ENCODE results near the gene SPINK5. TPM values are rescaled to one million over a fixed set of nuclear protein-coding genes. Genes with fewer than 3 reads are reported as not detected.

SPINK5 gene
- total RNA-seq, 1 experiment from 2014 or later: not detected

DNA sequence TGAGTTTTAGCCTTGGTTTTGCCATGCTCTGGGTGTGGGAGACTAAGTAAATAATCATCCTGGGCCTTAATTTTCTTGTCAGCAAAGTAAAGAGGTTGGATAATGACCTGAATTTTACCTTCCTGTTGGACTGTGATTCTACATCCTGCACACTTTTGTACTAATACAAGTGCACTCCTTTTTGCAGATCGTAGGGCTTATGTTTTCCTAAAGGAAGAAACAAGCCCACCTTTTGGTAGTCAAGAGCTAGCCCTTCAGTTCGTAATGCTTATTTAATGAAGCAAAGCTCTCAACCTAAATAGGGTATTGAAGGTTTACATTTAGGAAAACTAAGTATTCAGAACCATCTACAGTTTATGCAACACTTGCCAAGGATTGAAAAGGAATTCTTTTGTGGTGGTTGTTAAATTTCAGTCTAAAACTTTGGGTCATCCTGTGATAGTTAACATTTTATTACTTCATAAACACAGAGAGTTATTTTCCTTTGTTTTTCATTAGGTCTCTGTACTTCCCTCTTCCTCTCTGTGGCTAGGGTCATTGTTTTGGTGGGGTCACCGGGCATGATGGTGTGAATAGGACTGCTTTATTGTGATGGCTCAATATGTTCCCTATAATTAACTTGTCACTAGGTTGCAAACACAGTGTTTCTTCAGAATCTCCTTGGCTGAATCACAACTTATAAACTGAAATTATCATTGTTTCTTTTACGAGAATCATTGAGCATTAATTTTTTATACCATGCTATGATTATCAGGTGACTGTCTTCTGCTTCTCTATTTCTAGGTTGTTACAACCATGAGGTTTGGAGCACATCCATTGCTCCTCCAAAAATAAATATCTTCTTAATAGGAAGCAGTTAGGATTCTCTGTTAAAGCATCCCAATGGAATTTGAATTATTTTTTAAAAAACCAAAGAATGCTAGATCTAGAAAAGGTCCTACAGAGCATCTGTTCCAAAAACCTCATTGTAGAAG is 28.5 kb downstream of the SPINK5 start:
- DNase-seq (ENCODE audit: low read depth): no peak

DNA sequence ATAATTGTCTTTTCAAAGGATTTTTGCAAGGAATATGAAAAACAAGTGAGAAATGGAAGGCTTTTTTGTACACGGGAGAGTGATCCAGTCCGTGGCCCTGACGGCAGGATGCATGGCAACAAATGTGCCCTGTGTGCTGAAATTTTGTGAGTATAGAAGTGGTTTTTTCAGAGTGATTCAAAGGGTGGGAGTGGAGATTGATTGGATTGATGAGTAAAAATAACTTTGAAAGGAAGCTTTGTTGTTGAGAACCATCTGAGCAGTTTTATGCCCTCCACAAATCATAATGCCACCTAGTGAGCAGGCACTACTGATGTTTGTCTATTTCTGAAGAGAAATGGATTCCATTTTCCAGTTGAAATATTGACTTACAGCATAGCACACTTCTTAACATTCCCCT is 30.6 kb downstream of the SPINK5 start:
- DNase-seq (ENCODE audit: low read depth): no peak

DNA sequence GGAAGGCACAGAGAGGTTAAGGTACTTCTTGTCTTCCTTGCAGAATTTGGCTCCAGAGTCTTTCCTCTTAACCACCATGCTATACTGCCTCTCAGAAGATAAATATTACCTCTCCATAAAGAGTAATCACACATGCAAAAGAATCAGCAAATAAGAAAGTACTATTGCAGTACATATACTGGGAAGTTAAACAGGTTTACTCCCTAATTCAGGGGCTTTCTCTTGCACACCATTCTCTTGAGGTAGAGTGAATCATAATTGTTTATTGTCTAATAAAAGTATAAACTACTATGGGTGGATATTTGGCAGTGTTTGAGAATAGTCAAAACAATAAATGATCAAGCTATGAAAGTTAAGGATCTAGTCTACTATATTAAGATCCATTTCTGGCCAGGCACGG is 40.4 kb downstream of the SPINK5 start:
- DNase-seq (ENCODE audit: low read depth): no peak

DNA sequence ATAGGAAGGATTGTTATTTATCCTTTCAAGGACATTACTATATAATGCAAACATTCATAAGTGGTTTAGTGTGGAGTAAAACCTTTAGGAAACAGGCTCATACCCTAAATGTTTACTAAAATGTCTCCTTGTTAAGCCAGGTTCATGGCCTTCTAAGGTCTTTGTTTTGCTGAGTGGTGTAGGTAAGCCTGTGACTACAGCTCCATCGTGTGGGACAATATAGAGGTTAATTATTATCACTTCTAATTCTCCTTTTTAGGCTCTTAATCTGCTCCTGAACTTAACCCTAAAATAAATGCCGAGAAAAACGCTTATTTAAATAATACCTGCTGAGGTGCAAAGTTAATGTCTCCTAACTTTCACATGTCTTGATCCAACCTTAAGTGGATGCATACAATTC is 43.8 kb downstream of the SPINK5 start:
- no peak for DNase-seq (ENCODE audit: low read depth)

DNA sequence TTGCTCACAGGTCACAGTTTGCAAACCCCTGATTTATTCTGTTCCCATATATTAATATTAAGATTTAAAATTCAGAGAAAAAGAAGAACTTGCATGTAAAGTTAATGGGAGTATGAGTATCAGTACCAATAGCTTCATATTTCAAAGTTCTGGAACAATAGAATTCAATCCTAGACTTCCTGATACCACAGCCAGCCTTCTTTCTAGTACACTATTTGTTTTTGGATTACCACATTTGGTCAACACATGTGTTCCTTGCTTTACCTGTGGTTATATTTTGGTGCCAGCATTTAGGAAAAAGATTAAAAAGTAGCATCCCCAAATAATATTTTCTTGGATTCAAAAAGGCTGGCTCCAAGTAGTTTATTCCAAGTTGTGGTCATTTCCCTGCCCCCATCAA is 49.5 kb downstream of the SPINK5 start:
- no peak for DNase-seq (ENCODE audit: low read depth)

DNA sequence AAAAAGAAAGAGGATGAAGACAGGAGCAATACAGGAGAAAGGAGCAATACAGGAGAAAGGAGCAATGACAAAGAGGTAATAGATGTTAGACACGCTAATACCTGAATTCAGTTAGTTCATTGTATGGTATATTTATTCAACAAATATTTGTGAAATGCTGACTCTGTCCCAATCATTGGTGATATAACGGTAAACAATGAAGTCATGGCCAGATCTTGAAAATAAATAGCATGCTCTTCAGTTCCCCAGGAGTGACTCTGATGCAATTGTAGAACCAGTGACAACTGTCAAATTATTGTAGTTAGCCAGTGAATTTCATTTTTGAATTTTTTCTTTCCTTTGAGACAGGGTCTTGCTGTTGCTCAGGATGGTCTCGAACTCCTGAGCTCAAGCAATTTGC is 56.5 kb downstream of the SPINK5 start:
- DNase-seq (ENCODE audit: low read depth): no peak

DNA sequence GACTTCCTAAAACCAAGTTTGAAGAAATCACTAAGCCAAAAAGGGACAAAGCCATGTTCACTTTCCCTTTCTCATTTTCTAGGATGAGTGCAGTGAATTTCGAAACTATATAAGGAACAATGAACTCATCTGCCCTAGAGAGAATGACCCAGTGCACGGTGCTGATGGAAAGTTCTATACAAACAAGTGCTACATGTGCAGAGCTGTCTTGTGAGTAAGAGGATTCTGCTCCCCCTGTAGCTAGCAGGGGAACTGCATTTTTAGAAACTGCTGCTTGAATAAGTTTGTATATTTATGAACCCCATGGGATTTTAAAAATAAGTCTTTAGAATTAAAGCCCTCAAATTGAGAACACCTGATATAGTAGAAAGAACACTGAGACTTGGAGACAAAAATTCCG is 61.9 kb downstream of the SPINK5 start:
- DNase-seq (ENCODE audit: low read depth): no peak

DNA sequence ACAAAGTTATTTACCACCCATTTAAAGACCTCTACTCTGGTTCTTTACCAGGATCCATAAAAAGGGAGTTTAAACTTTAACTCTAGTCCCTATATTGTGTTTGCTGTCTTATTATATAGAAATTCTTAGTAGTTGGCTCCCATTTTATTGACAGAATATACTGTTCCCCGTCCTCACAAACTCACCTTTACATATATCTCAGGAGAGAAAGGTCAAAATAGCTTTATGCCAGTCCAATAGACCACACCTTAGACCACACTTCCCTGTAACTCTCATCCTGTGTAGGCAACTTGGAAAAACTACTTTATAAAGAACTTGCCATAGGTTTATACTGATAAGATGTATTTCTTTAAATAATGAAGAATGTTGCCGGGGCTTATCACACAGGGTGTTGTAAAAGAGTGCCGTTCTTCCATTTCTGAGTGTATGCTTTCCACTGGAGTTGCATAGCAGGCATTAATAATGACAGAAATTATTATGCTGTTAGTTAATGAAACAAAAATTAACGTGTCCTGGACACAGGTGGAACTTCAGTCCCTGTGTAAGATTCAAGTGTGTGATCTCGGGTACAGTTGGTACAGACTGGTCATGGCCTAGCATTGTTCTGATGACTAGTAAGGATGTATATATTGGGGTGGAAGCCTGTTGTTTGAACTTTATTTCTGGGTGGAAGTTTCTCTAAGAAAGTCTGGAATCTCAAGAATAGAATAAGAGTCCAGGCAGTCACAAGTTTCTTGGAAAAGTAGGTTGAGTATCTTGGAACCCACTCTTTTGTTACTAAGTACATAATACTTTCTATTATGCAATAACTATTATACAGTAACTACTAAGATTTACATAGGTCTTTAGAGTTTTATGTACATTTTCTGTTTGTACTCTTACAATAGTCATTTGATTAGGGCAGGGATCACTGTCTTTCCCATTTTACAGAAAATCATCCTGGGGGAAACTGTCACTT is 71.6 kb downstream of the SPINK5 start:
- no peak for DNase-seq (ENCODE audit: low read depth)

DNA sequence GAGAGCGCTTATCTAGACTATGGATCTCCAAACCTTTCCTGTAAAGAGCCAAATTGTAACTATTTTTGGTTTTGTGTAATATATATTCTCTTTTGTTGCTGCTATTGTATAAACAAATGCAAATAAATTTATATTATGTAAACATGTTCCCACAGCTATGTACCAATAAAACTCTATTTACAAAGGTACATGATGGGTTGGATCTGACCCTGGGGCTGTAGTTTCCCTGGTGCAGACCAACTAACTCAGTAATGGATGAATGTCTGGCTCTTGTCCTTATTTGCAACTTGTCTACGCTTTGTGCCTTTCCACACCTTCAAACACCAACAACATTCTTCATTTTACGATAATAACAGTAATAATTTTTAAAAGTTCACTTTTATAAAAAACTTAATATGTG is 77.1 kb downstream of the SPINK5 start:
- no peak for DNase-seq (ENCODE audit: low read depth)

DNA sequence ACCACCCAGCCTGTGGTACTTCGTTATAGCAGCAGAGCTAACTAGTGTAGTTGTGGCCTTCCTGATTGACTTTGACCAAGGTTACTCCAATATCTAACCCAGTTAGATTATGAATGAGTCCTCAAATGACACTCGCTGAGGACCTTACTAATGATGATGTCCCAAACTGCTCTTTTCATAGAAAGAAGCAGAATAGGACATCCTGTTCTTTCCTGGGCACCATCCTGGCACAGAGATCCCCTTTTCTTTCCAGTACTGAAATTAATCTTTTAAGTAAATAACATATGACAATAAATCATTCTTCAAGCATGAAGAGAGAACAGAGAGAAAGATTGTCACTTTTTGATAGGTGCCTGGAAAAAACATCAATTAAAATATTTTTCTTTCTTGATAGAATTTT is 77.9 kb downstream of the SPINK5 start:
- DNase-seq (ENCODE audit: low read depth): no peak

DNA sequence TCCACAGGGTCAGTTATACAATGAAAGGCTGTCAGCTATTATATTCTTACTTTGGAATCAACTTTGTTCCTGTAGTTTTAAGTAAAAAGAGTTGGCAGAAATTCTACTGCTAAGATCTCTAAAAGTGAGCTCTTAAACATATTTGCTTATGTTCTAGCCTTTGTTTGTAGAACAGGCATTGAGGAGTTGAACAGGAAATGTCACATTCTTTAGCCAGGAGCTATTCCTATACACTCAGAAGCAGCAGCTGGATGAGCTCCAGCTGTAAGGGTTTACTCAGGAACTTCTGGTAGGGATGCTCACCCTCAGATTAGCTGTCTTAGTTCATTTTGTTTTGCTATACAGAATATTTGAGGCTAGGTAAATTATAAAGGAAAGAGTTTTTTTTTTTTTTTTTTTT is 82.1 kb downstream of the SPINK5 start:
- peak; percentile 44 for DNase-seq (ENCODE audit: low read depth)

DNA sequence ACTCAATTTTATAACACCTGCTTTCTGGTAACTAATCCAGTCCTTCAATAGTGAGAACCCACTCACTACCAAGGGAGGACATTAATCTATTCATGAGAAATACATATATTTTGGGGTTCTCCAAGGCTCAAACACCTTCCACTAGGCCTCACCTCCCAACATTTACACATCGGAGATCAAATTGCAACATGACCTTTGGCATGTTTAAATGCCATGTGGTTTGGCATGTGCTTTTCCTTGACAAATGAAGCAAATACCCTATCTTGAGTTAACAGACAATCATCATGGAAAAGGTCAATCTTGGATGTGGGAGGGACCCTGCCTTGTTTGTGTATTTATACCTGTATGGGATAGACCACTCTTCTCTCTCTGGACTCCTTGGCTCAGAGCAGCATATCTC is 82.7 kb downstream of the SPINK5 start:
- DNase-seq (ENCODE audit: low read depth): no peak

DNA sequence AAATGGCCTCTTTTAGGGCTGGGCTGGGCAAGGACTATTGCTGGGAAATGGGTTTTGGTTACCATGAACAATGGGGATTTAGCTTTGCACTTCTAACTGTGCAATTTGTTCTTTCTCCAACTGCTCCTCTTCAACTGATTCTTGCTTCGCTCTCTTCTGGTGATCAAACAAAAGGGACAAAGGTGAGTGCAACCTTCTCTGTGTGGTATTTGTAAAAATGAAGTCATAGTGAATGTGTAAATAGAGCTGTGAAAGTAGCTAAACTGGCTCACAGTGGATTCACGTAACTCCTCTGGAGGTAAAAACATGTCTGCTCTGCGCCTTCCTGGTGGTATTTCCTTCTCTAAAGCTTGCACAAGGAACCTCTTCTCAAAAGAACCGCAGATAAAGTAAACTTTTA is 83.6 kb downstream of the SPINK5 start:
- no peak for DNase-seq (ENCODE audit: low read depth)

DNA sequence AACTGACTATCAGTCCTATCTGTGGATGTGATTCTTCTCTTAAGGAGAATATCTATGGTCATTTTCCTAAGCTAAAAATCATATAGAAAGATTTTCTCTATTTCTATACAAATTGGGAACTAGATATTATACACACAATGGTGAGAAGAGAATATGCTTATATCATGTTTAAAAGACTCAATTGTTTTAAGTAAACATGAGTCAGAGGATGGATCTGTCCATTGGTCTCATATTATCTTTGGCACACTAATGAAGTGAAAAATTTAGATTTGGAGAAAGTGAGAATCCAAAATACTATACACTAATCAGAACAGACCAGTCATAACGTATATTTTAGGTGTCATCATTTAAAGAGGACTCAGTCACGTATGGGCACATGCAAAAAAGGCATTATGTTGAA is 88.1 kb downstream of the SPINK5 start:
- no peak for DNase-seq (ENCODE audit: low read depth)

DNA sequence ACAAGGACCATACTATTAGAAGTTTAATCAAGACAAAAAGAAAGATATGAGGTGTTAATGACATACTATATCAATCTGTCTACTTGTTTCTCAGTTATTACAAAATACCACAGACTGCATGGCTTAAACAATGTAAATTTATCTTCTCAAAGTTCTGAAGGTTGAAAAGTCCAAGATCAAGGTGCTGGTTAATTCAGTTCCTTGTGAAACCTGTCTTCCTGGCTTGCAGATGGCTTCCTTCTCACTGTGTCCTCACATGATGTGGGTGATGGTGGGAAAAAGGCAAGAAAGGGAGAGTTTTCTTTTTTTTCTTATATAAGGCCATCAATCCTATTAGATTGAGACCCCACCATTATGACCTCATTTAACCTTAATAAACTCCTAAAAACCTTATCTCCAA is 89.0 kb downstream of the SPINK5 start:
- DNase-seq (ENCODE audit: low read depth): no peak

DNA sequence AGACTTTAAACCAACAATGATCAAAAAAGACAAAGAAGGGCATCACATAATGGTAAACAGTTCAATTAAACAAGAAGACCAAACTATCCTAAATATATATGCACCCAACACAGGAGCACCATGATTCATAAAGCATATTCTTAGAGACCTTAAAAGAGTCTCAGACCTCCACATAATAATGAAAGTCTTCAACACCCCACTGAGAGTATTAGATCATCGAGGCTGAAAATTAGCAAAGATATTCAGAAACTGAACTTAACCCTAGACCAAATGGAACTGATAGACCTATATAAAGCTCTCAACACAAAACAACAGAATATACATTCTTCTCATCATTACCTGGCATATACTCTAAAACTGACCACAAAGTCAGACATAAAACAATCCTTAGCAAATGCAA is 92.8 kb downstream of the SPINK5 start:
- no peak for DNase-seq (ENCODE audit: low read depth)

DNA sequence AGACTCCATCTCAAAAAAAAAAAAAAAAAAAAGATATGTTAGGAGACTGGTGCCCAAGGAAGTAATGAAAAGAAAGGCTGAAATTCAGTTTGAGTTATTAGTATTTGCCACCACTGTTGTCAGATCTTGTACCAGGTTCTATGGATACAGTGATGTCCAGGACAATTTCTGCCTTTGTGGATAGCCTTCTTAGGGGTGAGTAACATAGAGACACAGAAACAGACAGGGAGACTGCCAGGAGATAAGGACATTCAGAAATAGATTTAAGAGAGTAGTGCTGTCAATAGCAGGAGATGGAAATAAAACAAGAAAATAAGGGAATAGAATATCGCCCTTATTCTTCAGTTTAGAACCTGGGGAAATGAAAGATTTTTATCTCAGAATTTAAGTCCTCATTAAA is 98.3 kb downstream of the SPINK5 start:
- no peak for DNase-seq (ENCODE audit: low read depth)

DNA sequence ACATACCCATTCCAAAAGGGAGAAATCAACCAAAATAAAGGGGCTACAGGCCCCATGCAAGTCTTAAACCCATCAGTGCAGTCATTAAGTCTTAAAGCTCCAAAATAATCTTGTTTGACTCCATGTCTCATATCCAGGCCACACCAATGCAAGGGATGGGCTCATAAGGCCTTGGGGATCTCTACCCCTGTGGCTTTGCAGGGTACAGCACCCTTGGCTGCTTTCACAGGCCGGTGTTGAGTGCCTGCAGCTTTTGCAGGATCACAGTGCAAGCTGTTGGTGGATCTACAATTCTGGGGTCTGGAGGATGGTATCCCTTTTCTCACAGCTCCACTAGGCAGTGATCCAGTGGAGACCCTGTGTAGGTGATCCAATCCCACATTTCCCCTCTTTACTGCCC is 99.6 kb downstream of the SPINK5 start:
- no peak for DNase-seq (ENCODE audit: low read depth)

DNA sequence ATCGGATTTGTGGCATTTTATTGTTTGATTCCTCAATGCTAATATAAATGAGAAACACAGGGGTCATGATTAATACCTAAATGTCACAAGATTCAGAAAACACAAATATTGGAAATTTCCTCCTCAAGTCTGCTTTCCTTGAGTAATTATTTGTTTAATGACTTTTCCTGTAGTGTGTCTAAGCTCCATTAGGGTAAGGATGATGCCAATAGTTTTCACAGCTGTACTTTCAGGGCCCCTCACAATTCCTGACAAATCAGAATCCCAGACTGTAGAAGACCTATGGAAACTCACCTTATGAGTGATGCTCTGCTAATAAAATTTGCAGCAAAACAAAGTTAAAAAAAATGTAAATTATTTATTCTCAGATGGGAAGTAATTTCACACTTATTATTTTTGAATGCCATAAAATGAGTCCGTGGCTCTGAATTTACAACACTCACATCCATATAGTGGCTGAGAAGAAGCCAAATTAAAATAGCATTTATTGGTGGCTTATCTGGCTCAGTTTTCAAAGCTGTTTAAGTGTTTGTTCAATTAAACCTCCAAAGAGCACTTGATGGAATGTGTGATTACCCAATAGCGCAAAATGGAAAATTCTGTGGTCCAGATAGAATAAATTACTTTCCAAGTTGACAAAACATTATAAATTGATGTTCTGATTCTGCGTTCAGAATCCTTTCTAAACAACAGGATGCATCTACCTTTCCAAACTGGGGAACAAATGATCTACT is 102.9 kb downstream of the SPINK5 start:
- no peak for DNase-seq (ENCODE audit: low read depth)

DNA sequence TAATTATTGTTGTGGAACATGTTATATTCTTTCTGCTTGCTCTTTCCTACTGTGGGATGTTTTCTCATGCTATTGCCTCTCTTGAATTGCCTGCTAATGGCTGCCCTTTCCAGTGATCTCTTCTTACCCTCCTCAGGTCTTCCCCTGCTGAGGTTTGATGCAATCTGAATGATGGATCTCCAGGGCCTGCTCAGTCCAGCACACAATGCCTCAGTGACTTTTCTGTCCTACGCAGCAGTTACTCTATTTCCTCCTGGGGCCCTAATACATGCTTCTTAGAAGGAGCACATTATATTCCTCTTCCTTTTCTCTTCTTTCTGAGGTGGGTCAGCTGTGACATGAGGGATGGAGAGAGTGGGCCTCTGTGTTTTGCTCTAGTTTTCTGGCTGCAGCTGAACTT is 104.5 kb downstream of the SPINK5 start, which contains the start of gene SPINK14:
SPINK14 (plus strand) TSS at position 301 of the 400 bp plus-strand sequence. CDS start 1,187 bp downstream, outside the sequence.
- no peak for DNase-seq (ENCODE audit: low read depth)

DNA sequence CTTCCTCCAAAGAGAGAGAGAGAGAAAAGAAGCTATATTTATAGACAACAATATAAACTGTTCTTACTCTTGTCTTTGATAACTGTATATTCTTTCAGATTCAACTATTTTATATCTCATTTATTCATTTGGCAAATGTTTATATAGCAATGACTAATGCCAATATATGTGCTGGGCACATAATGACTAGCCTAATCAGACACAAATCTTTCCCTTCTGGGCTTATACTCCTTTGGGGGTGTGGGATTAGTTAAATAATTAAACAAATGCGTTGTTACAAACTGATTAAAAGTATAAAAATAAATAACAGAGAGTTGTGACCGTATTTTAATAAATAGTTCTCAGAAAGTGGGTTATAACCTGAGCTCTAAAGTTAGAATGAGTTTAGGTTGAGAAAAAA is 108.6 kb downstream of the SPINK5 start:
- no peak for DNase-seq (ENCODE audit: low read depth)

DNA sequence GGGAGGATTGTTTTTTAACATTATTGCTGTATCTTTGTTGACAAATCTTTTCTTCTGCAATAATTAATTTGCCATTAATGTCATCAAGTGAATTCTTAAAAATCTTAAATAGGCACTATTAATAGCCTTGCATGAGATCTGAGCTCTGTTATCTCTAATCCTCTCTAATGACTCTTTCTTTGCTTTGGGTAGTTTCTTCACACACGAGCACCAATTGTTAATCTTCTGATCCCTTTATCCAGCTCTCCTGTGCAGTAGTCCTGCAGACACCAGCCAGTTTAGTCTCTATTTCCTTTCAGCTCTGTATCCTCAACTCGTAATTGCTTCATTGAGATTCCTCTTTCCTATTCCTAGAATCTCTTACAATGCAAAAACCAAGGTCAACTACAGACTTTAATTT is 112.7 kb downstream of the SPINK5 start:
- no peak for DNase-seq (ENCODE audit: low read depth)
